Measurements from ENCODE around the gene FCSK.

FCSK gene

DNA sequence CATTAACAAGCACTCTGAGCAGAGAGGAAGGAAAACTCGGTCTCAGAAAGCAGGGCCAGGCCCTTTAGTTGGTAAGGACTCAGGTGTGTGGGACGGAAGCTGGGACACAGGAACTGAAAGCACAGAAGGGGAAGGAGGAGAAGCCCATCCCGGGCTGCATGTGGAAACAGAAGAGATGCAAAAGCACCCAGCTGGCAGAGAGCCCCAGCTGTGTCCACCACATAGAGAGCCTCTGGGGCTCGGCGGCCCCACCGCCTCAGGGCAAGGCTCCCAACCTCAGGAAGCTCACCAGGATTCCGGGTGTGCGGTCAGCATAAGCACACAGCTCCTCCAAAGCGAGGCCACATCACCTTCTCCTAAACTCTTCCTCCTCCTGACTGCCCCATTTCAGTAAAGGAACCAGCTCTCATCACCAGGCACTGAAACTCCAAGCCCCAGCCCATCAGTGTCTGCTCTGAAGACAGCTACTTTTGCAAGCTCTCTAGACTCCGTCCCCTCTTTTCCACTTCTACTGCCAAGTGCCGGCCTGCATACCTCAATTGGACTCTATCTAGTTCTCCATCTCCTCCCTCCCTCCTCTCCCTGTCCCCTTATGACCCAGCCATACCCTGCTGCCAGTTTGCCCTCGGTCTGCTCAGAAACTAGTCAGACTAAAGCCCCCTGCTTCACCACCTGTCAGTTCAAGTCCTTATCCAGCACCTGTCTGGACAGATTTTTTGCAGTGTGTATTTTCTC, 21.5 kb upstream of the FCSK start:
- no peak overlapping the region for H3K4me3 ChIP-seq (replicated peaks in 1 of 2; ENCODE audit: low read depth in 2 of 2, low read length in 2 of 2)
- peak in 1 of 2 donors; percentile 59 for DNase-seq (ENCODE audit: low read depth in 2 of 2)
- no peak for TF ChIP-seq CTCF (IDR thresholded peaks at IDR 0.05; ENCODE audit: low read depth, low read length)

GRCh38 chr16:70433458-70434103, 20.8 kb upstream of the FCSK start:
- peak; percentile 80 to 90 for DNase-seq (ENCODE audit: low read depth in 2 of 2)
- no peak overlapping the region for H3K4me3 ChIP-seq (replicated peaks in 1 of 2; ENCODE audit: low read depth in 2 of 2, low read length in 2 of 2)
- TF ChIP-seq CTCF (IDR thresholded peaks at IDR 0.05; ENCODE audit: low read depth, low read length): no peak

DNA sequence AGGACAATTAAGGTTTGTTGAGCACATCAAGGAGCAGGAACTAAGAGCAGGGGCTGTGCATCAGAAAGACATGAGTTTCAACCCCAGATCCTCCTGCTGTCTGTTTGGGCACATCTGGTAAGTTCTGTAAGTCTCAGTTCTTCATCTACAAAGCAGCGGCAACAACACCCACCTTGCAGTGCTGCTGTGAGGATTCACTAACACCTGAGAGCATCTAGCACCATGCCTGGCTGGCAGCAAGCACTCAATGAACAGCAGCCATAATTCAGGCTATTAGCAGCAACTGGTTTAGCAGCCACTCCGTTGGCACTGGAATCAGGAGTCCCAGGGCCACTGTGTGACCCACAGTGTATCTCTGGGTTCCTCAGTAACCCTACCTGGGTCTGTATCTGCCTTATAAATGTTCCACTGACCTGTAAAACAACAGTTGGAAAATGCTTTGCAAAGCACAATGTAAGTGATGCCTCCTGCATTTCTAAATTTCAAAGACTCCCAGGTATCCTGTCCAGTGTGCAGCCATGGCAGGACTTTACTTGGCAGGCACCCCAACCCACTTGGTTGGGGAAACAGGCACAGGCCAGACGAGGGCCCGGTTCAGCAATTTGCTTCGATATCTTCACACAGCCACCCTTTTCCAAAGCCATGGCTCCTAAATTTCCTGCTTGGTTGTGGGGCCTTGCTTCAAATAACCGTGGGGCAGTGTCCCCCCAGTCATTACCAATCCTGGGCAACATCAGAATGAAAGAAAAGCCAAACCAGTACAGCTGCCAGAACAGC, 19.7 kb upstream of the FCSK start:
- no peak for TF ChIP-seq CTCF (IDR thresholded peaks at IDR 0.05; ENCODE audit: low read depth, low read length)
- no peak overlapping the region for H3K4me3 ChIP-seq (replicated peaks in 1 of 2; ENCODE audit: low read depth in 2 of 2, low read length in 2 of 2)
- no peak for DNase-seq (ENCODE audit: low read depth in 2 of 2)

DNA sequence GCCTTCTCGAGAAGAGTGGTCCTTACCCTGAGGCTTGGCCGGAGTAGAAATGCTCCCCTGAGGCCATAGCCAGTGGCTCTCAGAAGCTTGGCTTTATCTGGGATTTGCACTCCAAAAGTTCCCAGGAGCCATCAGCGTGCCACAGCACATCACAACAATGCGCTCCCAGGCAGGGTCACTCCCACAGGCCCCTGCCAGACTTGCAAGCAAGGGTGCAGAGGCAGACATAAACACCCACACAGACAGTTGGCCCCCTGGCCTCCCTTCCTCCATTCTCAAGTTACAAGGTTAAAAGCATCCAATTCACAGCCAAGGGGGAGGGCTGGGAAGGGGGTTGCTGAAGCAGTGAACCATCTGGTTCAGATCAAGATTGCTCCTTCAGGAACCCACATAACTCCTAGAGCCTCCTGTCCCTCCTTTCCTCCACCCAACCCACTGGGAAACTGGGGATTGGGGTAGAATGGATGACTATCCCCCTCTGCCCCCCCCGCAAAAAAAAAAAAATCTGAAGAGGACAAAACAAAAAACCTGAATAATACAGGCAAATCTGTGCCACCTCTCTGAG, 17.3 kb upstream of the FCSK start:
- peak overlapping the region; percentile 88 to 95 for H3K4me3 ChIP-seq (replicated peaks in 1 of 2; ENCODE audit: low read depth in 2 of 2, low read length in 2 of 2)
- TF ChIP-seq CTCF (IDR thresholded peaks at IDR 0.05; ENCODE audit: low read depth, low read length): no peak
- peak; percentile 66 to 93 for DNase-seq (ENCODE audit: low read depth in 2 of 2)

DNA sequence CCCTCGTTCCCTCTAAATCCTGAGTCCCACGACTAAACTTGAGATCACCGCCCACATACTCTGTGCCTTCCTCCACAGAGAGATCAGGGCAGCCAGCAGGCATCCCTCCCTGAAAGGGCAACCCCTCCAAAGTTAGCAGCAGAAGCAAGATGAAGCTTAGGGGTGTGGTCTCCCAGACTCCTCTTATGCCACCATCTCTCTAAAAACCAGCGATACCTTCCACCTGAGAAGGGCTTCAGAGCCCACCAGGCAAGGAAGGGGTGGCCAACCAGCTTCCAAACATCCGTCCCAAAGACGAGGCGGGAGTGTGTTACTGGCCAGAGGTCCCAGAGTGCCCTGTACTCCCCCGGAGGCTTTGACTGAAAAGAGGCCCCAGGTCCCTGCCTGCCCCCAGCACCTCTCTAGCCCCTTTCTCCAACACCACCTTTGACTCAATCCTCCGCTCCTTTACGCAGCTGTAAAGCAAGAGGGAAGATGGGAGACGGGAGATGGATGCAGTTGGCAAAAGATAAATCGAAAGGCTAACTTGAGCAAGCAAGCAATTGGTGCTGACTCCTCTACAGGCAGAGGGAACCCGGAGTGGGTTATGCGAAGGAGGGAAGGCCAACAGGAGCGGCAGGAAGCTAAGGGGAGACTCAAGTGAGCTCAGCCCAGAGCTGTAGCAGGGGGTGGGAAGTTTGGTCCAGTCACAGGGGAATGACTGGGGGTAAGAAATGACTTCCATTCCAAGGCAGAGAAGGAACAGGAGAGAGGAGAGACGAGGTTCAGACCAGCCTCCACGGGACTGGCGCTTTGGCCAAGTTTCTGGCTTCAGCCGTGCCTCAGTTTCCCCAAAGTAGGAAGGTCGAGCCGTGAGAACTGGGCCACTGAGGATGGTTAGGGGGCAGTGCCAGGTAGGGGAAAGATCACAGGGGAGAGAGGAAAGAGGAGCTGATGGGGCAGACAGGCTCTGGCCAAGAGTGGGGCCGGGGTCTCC, 16.5 kb upstream of the FCSK start:
- H3K4me3 ChIP-seq (replicated peaks in 1 of 2; ENCODE audit: low read depth in 2 of 2, low read length in 2 of 2): peak overlapping the region; percentile 88 to 95
- TF ChIP-seq CTCF (IDR thresholded peaks at IDR 0.05; ENCODE audit: low read depth, low read length): no peak
- peak; percentile 61 to 62 for DNase-seq (ENCODE audit: low read depth in 2 of 2)

DNA sequence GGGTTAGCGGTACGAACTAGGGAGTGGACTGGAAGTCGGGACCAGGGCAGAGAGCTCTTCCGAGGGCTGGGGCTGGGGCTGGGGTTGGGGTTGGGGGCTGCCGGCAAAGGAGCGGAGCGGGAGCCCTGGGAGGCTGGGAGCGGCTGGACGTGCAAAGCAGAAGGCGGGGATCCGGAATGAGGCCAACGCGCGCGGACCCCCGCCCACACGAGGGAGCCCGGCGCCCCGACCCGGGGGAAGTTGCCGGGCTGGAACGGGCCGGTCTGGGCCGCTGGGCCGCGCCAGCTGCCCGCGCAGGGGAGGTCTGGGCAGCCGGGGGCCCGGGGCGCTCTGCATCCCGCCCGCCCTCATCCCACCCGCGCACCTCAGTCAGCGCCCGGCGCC, 15.8 kb upstream of the FCSK start:
- no peak for DNase-seq (ENCODE audit: low read depth in 2 of 2)
- peak overlapping the region; percentile 88 to 95 for H3K4me3 ChIP-seq (replicated peaks in 1 of 2; ENCODE audit: low read depth in 2 of 2, low read length in 2 of 2)
- no peak for TF ChIP-seq CTCF (IDR thresholded peaks at IDR 0.05; ENCODE audit: low read depth, low read length)

Data from cardiac fibroblast (primary cell).